HepG2 (cell line): ENCODE measurements around the gene CD46. TPM values are rescaled to one million over a fixed set of nuclear protein-coding genes. Genes with fewer than 3 reads are reported as not detected.

ENCODE experiments used
- AKNA ChIP-seq: sonication (generic); formaldehyde crosslinking; IDR thresholded peaks from 2 replicates; pipeline ENCODE4 v1.4.0; 2020; ENCODE audit warnings: missing genetic modification reagents, borderline replicate concordance
- CREB3 ChIP-seq: sonication (generic); formaldehyde crosslinking; IDR thresholded peaks from 2 replicates; pipeline ENCODE4 v1.5.0; 2020; ENCODE audit warnings: missing genetic modification reagents
- ELF3 ChIP-seq: IDR thresholded peaks from 2 replicates; pipeline ENCODE4 v1.6.1; 2016; ENCODE audit warnings: missing genetic modification reagents, missing compliant biosample characterization
- ELK4 ChIP-seq: sonication (generic); formaldehyde crosslinking; IDR thresholded peaks from 2 replicates; pipeline ENCODE4 v1.9.0; 2021; ENCODE audit warnings: missing genetic modification reagents, borderline replicate concordance
- HMGA1 ChIP-seq: sonication (generic); formaldehyde crosslinking; conservative IDR thresholded peaks from 2 replicates; pipeline ENCODE4 v1.4.0; 2020; ENCODE audit warnings: missing genetic modification reagents
- MAFK ChIP-seq, 2 experiments: IDR thresholded peaks in 1 of 2; conservative IDR thresholded peaks in 1 of 2; 2 replicates each; pipeline ENCODE4 v1.6.1; 2011; ENCODE audit warnings: improper control_type of control experiment in 2 of 2, low read length in 2 of 2
- NR2C2 ChIP-seq: sonication (generic); formaldehyde crosslinking; IDR thresholded peaks from 2 replicates; pipeline ENCODE4 v1.4.0; 2020; ENCODE audit warnings: missing genetic modification reagents, mild to moderate bottlenecking, moderate library complexity, borderline replicate concordance
- RFX1 ChIP-seq: fragments of 450-650 bp; IDR thresholded peaks from 2 replicates; pipeline ENCODE4 v1.6.1; 2017
- SMYD3 ChIP-seq: sonication (generic); formaldehyde crosslinking; IDR thresholded peaks from 2 replicates; pipeline ENCODE4 v1.8.1; 2023; ENCODE audit warnings: mild to moderate bottlenecking, missing genetic modification reagents
- TFDP2 ChIP-seq: sonication (generic); formaldehyde crosslinking; IDR thresholded peaks from 2 replicates; pipeline ENCODE4 v1.4.0; 2020; ENCODE audit warnings: missing genetic modification reagents
- YEATS2 ChIP-seq: sonication (generic); formaldehyde crosslinking; IDR thresholded peaks from 2 replicates; pipeline ENCODE4 v1.4.0; 2020; ENCODE audit warnings: missing genetic modification reagents, borderline replicate concordance
- ZMAT3 ChIP-seq: sonication (generic); formaldehyde crosslinking; conservative IDR thresholded peaks from 2 replicates; pipeline ENCODE4 v1.7.0; 2021; ENCODE audit warnings: missing genetic modification reagents
- ZNF205 ChIP-seq: IDR thresholded peaks from 2 replicates; pipeline ENCODE4 v1.6.1; 2018; ENCODE audit warnings: missing biosample characterization, missing genetic modification reagents
- ZNF275 ChIP-seq: sonication (generic); formaldehyde crosslinking; IDR thresholded peaks from 2 replicates; pipeline ENCODE4 v1.8.0; 2022; ENCODE audit warnings: missing genetic modification reagents, mild to moderate bottlenecking, inconsistent platforms, borderline replicate concordance
- ZNF331 ChIP-seq: sonication (generic); formaldehyde crosslinking; IDR thresholded peaks from 2 replicates; pipeline ENCODE4 v1.4.0; 2020; ENCODE audit warnings: missing genetic modification reagents
- ZNF547 ChIP-seq: sonication (generic); formaldehyde crosslinking; IDR thresholded peaks from 2 replicates; pipeline ENCODE4 v1.5.1; 2020; ENCODE audit warnings: mild to moderate bottlenecking, missing genetic modification reagents
- ZNF703 ChIP-seq: sonication (generic); formaldehyde crosslinking; IDR thresholded peaks from 2 replicates; pipeline ENCODE4 v1.5.1; 2020; ENCODE audit warnings: missing genetic modification reagents, mild to moderate bottlenecking, moderate library complexity, borderline replicate concordance
- polyA plus RNA-seq, 8 experiments: library from polyadenylated mRNA; depleted of rRNA in 3 of 8; stranded (reverse) in 7 of 8; unstranded in 1 of 8; fragments of >200 nt; fragmentation: Illumina TruSeq in 4 of 8; extraction: Trizol in 4 of 8; gene quantifications; 2 replicates each; pipeline versions ENCODE4 v1.2.1 to v1.2.3, GENCODE V29; 2011 to 2016; ENCODE audit warnings: low read depth in 4 of 8, missing spikeins in 1 of 8, mixed read lengths in 1 of 8; ENCODE audit not compliant: insufficient read depth in 1 of 8
- total RNA-seq, 5 experiments: library from RNA; depleted of rRNA; stranded (reverse); fragments of >200 nt; fragmentation: Illumina TruSeq; extraction: Trizol; gene quantifications; 2 replicates each; pipeline ENCODE4 v1.2.3, GENCODE V29; 2016; ENCODE audit warnings: low read depth in 1 of 5

Gene CD46
- total and polyA plus RNA-seq, 2 of the 13 experiments (the other 11 are each of a cell fraction or from before 2014, with no cell fraction given): 130 to 277 TPM

- TF ChIP-seq NR2C2 (CRISPR knock-in tag): no peak
- TF ChIP-seq AKNA (CRISPR knock-in tag): no peak
- TF ChIP-seq CREB3 (CRISPR knock-in tag): no peak
- 0 out of 2 replicates have a peak, but pooled peaks have one; percentile 28 for TF ChIP-seq TFDP2 (CRISPR knock-in tag)
- 0 out of 4 replicates have a peak, but pooled peaks of 1 of the 2 experiments have one; percentile 8 for TF ChIP-seq MAFK (conservative IDR thresholded peaks at IDR 0.05 in 1 of 2, IDR thresholded peaks at IDR 0.05 in 1 of 2; ENCODE audit: low read length in 2 of 2)
- no peak; the same call in 1 of the 2 replicates for TF ChIP-seq YEATS2 (CRISPR knock-in tag)
- TF ChIP-seq ZNF275 (CRISPR knock-in tag): no peak
- TF ChIP-seq ELF3 (CRISPR knock-in tag): 0 out of 2 replicates have a peak, but pooled peaks have one; percentile 35
- TF ChIP-seq ELK4 (CRISPR knock-in tag): no peak
- TF ChIP-seq ZNF331 (CRISPR knock-in tag): peak; percentile 50; the same call in 1 of the 2 replicates
- TF ChIP-seq ZNF703 (CRISPR knock-in tag): no peak
- no peak for TF ChIP-seq RFX1
- peak; percentile 36; the same call in 1 of the 2 replicates for TF ChIP-seq ZNF547 (CRISPR knock-in tag)
- TF ChIP-seq ZNF205 (CRISPR knock-in tag): no peak
- TF ChIP-seq HMGA1 (CRISPR knock-in tag): no peak
- no peak for TF ChIP-seq SMYD3 (CRISPR knock-in tag)
- TF ChIP-seq ZMAT3 (CRISPR knock-in tag): no peak
Observed at GRCh38 chr1:207828485-207829158, 76.8 kb downstream of the CD46 start (continued).
